ENCODE data around the gene ZNF239. TPM values are rescaled to one million over a fixed set of nuclear protein-coding genes. Genes with fewer than 3 reads are reported as not detected.
"Not testable (repeated sequence)": the region's sequence is repeated elsewhere in the genome, so short reads cannot be mapped to it uniquely, and the experiment has no call there.

ZNF239 gene
- total RNA-seq: 1 to 10 TPM; 1.5 to 1.7 TPM

- Mint-ChIP-seq H3K36me3 (peaks cover 52% of the 10 kb centered on the region), H3K9me3 (peaks cover 41% of the 10 kb centered on the region), H3K4me3 (peak within 1 kb of the TSS; percentile 71), H3K4me1 (peaks cover 27% of the 10 kb centered on the region), H3K27ac (peak within 1 kb of the TSS; percentile 85), H3K27me3 (no peaks in the 10 kb centered on the region)
- DNase-seq: peak; percentile 84
Observed at GRCh38 chr10:43574001-43574892, at the start of gene ZNF239. TSS of gene ZNF239 (minus strand) at chr10:43574616. CDS start at chr10:43558079, 16,537 bp downstream.

- peaks cover 23% of the 10 kb centered on the region for H3K36me3 Mint-ChIP-seq
- H3K27ac Mint-ChIP-seq: no peak overlapping the region
- peaks cover 11% of the 10 kb centered on the region for H3K4me1 Mint-ChIP-seq
- no peaks in the 10 kb centered on the region for H3K27me3 Mint-ChIP-seq
- DNase-seq: no peak
- peaks cover 39% of the 10 kb centered on the region for H3K9me3 Mint-ChIP-seq
- H3K4me3 Mint-ChIP-seq: no peak overlapping the region
Observed at GRCh38 chr10:43623351-43623750, 48.9 kb upstream of the ZNF239 start.

DNA sequence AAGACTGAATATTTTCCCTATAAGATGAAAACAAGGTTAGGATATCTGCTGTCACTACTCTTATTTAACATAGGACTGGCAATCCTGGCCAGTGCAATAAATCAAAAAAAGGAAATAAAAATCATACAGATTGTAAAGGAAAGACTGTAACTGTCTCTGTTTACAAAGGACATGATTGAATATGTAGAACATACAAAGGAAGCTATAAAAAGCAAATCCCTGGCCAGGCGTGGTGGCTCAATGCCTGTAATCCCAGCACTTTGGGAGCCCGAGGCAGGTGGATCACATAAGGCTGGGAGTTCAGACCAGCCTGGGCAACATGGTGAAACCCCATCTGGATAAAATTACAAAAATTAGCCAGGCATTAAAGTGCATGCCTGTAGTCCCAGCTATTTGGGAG is 47.6 kb upstream of the ZNF239 start:
- H3K27ac Mint-ChIP-seq: no peak overlapping the region
- no peak for DNase-seq
- peaks cover 42% of the 10 kb centered on the region for H3K9me3 Mint-ChIP-seq
- H3K27me3 Mint-ChIP-seq: no peaks in the 10 kb centered on the region
- H3K36me3 Mint-ChIP-seq: peaks cover 28% of the 10 kb centered on the region
- H3K4me3 Mint-ChIP-seq: no peak overlapping the region
- peaks cover 11% of the 10 kb centered on the region for H3K4me1 Mint-ChIP-seq

- H3K4me1 Mint-ChIP-seq: peaks cover 11% of the 10 kb centered on the region
- peaks cover 61% of the 10 kb centered on the region for H3K9me3 Mint-ChIP-seq
- H3K4me3 Mint-ChIP-seq: no peak overlapping the region
- no peak overlapping the region for H3K27ac Mint-ChIP-seq
- H3K27me3 Mint-ChIP-seq: no peaks in the 10 kb centered on the region
- DNase-seq: no peak
- H3K36me3 Mint-ChIP-seq: peaks cover 54% of the 10 kb centered on the region
Observed at GRCh38 chr10:43619368-43619767, 45.0 kb upstream of the ZNF239 start.

GRCh38 chr10:43616697-43617370 is 42.4 kb upstream of the ZNF239 start:
- H3K27ac Mint-ChIP-seq: no peak overlapping the region
- peaks cover 68% of the 10 kb centered on the region for H3K36me3 Mint-ChIP-seq
- peaks cover 9% of the 10 kb centered on the region for H3K4me1 Mint-ChIP-seq
- DNase-seq: no peak
- no peaks in the 10 kb centered on the region for H3K27me3 Mint-ChIP-seq
- no peak overlapping the region for H3K4me3 Mint-ChIP-seq
- peaks cover 57% of the 10 kb centered on the region for H3K9me3 Mint-ChIP-seq

DNA sequence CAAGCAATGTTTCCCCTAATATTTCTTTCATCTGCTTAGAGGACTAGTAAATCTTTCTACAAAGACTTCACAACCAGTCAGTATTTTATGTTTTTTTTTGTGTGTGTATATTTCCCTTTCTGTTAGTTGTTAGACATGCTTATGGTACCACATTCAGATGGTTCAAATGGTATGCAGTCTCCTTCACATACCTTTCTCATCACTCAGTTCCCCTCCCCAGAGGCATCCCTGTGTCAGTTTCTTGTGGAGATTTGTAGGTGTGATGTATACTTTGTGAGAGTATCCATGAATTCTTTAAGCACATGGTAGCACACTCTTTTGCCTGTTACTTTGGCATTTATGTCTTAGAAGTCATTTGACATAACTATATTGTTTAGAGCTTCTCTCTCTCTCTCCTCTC is 36.2 kb upstream of the ZNF239 start:
- H3K36me3 Mint-ChIP-seq: peaks cover 88% of the 10 kb centered on the region
- peaks cover 28% of the 10 kb centered on the region for H3K4me1 Mint-ChIP-seq
- DNase-seq: no peak
- H3K27me3 Mint-ChIP-seq: no peaks in the 10 kb centered on the region
- H3K9me3 Mint-ChIP-seq: peaks cover 46% of the 10 kb centered on the region
- no peak overlapping the region for H3K4me3 Mint-ChIP-seq
- no peak overlapping the region for H3K27ac Mint-ChIP-seq

DNA sequence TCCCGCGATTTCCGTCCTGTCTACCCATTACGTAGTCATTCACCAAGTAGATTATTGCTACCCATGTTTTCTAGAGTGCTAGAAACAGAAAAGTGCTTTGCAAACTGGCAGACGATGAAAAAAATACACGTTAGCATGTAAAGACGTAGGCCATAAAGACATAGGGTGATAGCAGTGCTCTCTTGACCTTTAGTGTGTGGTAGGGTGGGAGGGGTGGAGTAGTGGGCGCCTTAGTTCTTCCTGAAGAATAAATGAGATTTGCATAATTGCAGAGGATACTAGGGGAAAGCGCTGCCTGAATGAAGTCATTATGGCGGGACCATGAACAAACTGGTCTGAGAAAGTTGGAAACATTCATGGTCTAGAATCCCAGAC is 32.8 kb upstream of the ZNF239 start:
- Mint-ChIP-seq H3K4me1 (peaks cover 20% of the 10 kb centered on the region), H3K36me3 (peaks cover 54% of the 10 kb centered on the region), H3K4me3 (peak overlapping the region; percentile 83), H3K27ac (peak overlapping the region; percentile 88), H3K9me3 (peaks cover 24% of the 10 kb centered on the region), H3K27me3 (no peaks in the 10 kb centered on the region)
- no peak for DNase-seq

DNA sequence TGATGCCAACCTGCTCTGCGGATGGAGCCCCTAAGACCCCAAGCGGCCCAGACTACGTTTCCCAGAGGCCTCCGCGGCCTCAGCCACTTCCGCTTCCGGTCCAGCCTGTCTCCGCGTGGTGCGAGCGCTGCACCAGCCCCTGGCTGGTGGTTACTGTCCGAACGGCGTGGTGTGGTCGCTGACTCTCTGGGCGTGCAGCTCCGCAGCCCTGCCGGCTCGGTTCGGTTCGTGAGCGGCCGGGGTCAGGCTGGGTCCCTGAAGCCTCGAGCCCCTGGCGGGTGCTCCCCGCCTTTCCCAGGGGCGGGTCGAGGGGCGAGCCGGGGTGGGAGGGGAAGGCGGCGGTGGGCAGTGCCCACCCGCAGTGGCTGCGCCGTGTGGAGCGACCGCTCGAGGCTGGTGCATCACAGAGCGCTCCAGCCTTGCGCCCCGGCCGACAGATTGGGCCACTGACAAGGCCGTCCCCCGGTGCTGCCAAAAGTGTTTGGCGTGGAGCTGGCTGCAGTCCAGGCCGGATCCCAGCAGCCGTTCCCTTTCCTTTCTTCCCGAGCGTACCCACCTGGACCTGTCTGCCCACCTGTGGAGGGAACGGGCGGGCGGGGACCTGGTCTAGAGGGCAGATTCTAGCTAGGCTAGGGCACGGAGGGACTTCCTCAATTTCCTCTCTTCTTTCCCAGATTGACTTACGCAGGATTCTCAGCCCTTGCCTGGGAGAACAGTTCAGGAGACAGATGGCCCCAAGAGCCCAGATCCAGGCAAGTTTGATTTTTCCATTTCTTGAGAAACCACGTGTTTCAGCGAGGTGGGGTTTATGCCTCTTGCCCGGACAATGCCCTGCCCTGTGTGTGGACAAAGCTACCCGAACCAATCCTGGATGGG is 32.1 kb upstream of the ZNF239 start, which contains the start of gene ZNF485:
Gene ZNF485, plus strand, starts transcription at position 116 of the 876 bp plus-strand sequence. Its CDS starts 613 bp downstream, at position 729.
- Mint-ChIP-seq H3K36me3 (peaks cover 48% of the 10 kb centered on the region), H3K4me1 (peaks cover 20% of the 10 kb centered on the region), H3K9me3 (peaks cover 21% of the 10 kb centered on the region), H3K27me3 (no peaks in the 10 kb centered on the region), H3K4me3 (peak within 1 kb of the TSS; percentile 83), H3K27ac (peak within 1 kb of the TSS; percentile 88)
- peak; percentile 75 for DNase-seq

DNA sequence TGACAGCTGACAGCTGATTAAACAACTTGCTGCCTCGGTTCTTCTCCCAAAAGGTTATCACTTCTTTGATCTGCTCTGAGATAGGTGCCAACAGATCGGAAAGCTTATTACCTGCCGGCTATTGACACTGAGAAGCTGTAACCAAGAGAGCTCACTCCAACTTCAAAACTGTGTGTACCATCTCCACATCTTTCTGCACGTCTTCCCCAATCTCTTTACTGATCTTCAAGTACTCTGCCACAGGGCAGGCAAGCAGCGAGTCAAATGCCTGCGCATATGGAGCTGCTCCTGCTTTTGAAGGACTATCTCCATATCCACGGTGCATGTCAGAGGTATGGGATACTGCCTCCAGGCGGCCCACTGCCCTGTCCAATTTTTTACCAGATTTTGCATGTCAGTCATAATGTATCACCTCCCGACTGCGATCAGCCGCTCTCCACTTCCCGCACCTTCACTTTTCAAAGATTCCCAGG is 31.5 kb upstream of the ZNF239 start:
- peaks cover 20% of the 10 kb centered on the region for H3K4me1 Mint-ChIP-seq
- H3K4me3 Mint-ChIP-seq: peak overlapping the region; percentile 83
- peak overlapping the region; percentile 19 for H3K27ac Mint-ChIP-seq
- H3K36me3 Mint-ChIP-seq: peaks cover 44% of the 10 kb centered on the region
- no peak for DNase-seq
- H3K9me3 Mint-ChIP-seq: peaks cover 24% of the 10 kb centered on the region
- H3K27me3 Mint-ChIP-seq: no peaks in the 10 kb centered on the region

- DNase-seq, H3K4me3 Mint-ChIP-seq, H3K27me3 Mint-ChIP-seq, H3K4me1 Mint-ChIP-seq, H3K36me3 Mint-ChIP-seq, H3K27ac Mint-ChIP-seq: not testable (repeated sequence)
- H3K9me3 Mint-ChIP-seq: peaks cover 12% of the 10 kb centered on the region
Observed at GRCh38 chr10:43601576-43601975, 27.2 kb upstream of the ZNF239 start.

GRCh38 chr10:43599333-43599732 is 24.9 kb upstream of the ZNF239 start:
- Mint-ChIP-seq H3K27me3 (no peaks in the 10 kb centered on the region), H3K27ac (no peak overlapping the region), H3K36me3 (peaks cover 10% of the 10 kb centered on the region), H3K4me1 (peaks cover 23% of the 10 kb centered on the region), H3K9me3 (peaks cover 9% of the 10 kb centered on the region), H3K4me3 (no peak overlapping the region)
- no peak for DNase-seq

DNA sequence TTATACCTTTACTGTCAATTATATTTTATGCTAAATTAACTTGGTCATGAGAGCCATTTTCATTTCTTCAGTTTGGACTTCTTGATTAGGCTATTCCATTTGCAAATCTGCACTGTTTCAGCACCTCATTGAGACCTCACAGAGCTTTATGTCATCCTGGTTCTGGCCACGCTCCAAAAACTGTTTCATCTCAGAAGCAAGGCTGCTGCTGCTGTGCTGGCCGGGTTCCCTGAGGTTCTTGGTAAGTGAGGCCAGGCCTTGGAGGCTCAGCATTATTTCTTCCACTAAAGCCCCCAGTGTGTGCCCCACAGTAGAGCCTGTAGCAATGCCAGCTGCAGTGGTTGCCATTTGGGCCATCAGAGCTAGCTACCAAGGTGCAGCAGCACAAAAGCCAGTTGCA is 24.0 kb upstream of the ZNF239 start:
- no peaks in the 10 kb centered on the region for H3K27me3 Mint-ChIP-seq
- peaks cover 13% of the 10 kb centered on the region for H3K36me3 Mint-ChIP-seq
- H3K4me3 Mint-ChIP-seq: no peak overlapping the region
- H3K27ac Mint-ChIP-seq: no peak overlapping the region
- H3K9me3 Mint-ChIP-seq: peaks cover 12% of the 10 kb centered on the region
- peaks cover 23% of the 10 kb centered on the region for H3K4me1 Mint-ChIP-seq
- DNase-seq: no peak

GRCh38 chr10:43596546-43596945 is 22.1 kb upstream of the ZNF239 start:
- Mint-ChIP-seq H3K36me3 (peaks cover 13% of the 10 kb centered on the region), H3K4me1 (peaks cover 23% of the 10 kb centered on the region), H3K27ac (no peak overlapping the region), H3K9me3 (peaks cover 15% of the 10 kb centered on the region), H3K4me3 (no peak overlapping the region), H3K27me3 (no peaks in the 10 kb centered on the region)
- DNase-seq: no peak

DNA sequence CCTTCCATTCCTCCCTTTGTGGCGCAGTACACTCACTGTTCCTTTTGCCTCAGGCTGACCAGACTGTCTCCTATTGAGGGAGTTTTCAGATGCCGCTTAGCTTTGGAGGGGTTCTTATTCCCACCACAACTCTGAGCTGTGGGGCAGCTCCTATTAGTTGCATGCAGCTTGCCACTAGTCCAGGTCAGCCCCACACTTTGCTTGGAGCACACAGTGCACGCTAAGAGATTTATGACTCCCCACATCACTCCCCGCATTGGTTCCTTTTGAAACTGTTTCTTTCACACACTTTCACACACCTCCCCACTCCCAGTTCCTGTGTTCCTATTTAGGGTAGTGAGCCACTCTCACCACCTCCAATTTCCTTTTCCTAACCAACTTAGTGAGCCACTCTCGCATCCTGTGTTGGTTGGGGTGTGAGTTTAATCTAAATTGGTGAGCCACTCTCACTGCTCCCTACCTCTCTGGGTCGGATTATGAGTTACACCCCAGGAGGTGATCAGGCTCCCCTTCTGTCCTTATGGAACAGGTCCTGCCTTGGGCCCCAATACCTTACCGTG is 21.4 kb upstream of the ZNF239 start:
- Mint-ChIP-seq H3K4me3 (peak overlapping the region; percentile 69), H3K4me1 (peaks cover 23% of the 10 kb centered on the region), H3K36me3 (peaks cover 13% of the 10 kb centered on the region), H3K27me3 (no peaks in the 10 kb centered on the region), H3K9me3 (peaks cover 13% of the 10 kb centered on the region), H3K27ac (peak overlapping the region; percentile 61)
- DNase-seq: peak; percentile 29
